ENCODE measurements around the gene ERV3-1. TPM values are rescaled to one million over a fixed set of nuclear protein-coding genes. Genes with fewer than 3 reads are reported as not detected.
"Not testable (repeated sequence)": the region's sequence is repeated elsewhere in the genome, so short reads cannot be mapped to it uniquely, and the experiment has no call there.

Gene ERV3-1
- total and polyA plus RNA-seq, 2 donors (not counting 1 experiment from before 2014, with no cell fraction given), result 13.7 to 30.7 TPM

DNA sequence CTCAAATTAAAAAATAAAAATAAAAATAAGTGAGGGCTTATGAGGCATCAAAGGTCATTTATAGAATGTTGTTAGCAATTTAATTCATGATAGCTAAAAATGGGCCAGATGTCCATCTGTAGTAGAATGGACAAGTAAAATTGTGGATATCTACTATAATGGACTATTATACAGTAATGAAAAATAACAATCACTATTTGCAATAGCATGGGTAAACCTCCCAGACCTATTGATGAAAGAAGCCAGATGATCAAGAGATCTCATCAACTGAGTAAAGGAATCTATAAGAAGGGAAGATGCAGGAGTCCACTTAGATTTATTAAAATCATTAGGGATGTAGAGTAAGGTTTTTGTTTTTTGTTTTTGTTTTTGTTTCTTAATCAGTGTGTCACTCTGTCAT is 29.0 kb upstream of the ERV3-1 start:
- H3K9me3 ChIP-seq (ENCODE audit: control extremely low read depth in 1 of 3, control insufficient read depth in 2 of 3, insufficient read depth in 1 of 3, low read length in 2 of 3); H3K9ac ChIP-seq (ENCODE audit: low read length); DNase-seq; H3K27ac ChIP-seq (ENCODE audit: low read length in 2 of 2); H3K4me2 ChIP-seq (replicated peaks; ENCODE audit: low read depth, low read length, poor library complexity, severe bottlenecking); H3K4me1 Mint-ChIP-seq; H4K20me1 ChIP-seq (ENCODE audit: control insufficient read depth, insufficient read depth, low read length, poor library complexity, severe bottlenecking); CTCF ChIA-PET; H3K4me3 ChIP-seq (ENCODE audit: control extremely low read depth in 1 of 5, extremely low read depth in 1 of 5, insufficient read depth in 1 of 5, low read depth in 2 of 5, low read length in 4 of 5); POLR2A ChIA-PET; H3K27me3 ChIP-seq (replicated peaks in 1 of 4; ENCODE audit: control extremely low read depth in 1 of 4, control insufficient read depth in 3 of 4, insufficient read depth in 4 of 4, low read length in 3 of 4); H3K36me3 ChIP-seq (replicated peaks in 1 of 2; ENCODE audit: control extremely low read depth in 1 of 2, control insufficient read depth in 1 of 2, extremely low read depth in 1 of 2, insufficient read depth in 2 of 2, low read length in 1 of 2); H3K4me3 Mint-ChIP-seq; H2AFZ ChIP-seq (ENCODE audit: insufficient read depth, low read depth, low read length, poor library complexity, severe bottlenecking); ATAC-seq (ENCODE audit: low read depth); H3K27me3 Mint-ChIP-seq; H3K27ac Mint-ChIP-seq; H3K9me3 Mint-ChIP-seq (ENCODE audit: insufficient read depth): not testable (repeated sequence)
- Histone ChIP-seq H3K4me1 (ENCODE audit: control insufficient read depth in 2 of 2, insufficient read depth in 2 of 2, low read length in 2 of 2) (peaks cover 9 to 12% of the 10 kb centered on the region in 2 donors), H3K79me2 (ENCODE audit: control insufficient read depth, insufficient read depth, low read length) (peaks cover 14% of the 10 kb centered on the region)
- intact Hi-C loops (cut with micrococcal nuclease), result loop anchor here (5.0 kb wide), 1 partner anchor 368 kb away; the partner anchor contains the start of gene ZNF107

DNA sequence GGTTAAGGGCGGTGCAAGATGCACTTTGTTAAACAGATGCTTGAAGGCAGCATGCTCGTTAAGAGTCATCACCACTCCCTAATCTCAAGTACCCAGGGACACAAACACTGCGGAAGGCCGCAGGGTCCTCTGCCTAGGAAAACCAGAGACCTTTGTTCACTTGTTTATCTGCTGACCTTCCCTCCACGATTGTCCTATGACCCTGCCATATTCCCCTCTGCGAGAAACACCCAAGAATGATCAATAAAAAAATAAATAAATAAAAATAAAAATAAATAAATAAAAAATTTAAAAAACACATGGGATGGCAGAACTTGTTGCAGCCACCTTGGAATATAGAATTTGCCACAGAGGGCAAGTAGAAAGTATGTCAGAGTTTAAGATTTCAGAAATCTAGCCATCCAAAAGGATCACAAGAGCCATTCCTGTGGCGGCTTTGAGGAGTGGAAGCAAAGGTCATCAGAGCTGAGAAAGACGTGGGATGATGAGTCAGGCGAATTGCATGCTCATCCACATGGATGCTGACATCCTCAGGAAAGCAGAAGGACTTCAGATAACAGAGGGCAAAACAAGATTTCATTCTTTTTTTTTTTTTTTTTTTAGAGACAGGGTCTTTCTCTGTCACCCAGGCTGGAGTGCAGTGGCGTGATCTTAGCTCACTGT is 27.8 kb upstream of the ERV3-1 start:
- H3K27me3 Mint-ChIP-seq; H3K79me2 ChIP-seq (ENCODE audit: control insufficient read depth, insufficient read depth, low read length); H3K9me3 Mint-ChIP-seq (ENCODE audit: insufficient read depth); H4K20me1 ChIP-seq (ENCODE audit: control insufficient read depth, insufficient read depth, low read length, poor library complexity, severe bottlenecking); H2AFZ ChIP-seq (ENCODE audit: insufficient read depth, low read depth, low read length, poor library complexity, severe bottlenecking); H3K4me3 ChIP-seq (ENCODE audit: control extremely low read depth in 1 of 5, extremely low read depth in 1 of 5, insufficient read depth in 1 of 5, low read depth in 2 of 5, low read length in 4 of 5); H3K27ac ChIP-seq (ENCODE audit: low read length in 2 of 2); ATAC-seq (ENCODE audit: low read depth); H3K4me1 Mint-ChIP-seq; H3K4me3 Mint-ChIP-seq; H3K4me2 ChIP-seq (replicated peaks; ENCODE audit: low read depth, low read length, poor library complexity, severe bottlenecking); H3K4me1 ChIP-seq (ENCODE audit: control insufficient read depth in 2 of 2, insufficient read depth in 2 of 2, low read length in 2 of 2); H3K9me3 ChIP-seq (ENCODE audit: control extremely low read depth in 1 of 3, control insufficient read depth in 2 of 3, insufficient read depth in 1 of 3, low read length in 2 of 3); DNase-seq; POLR2A ChIA-PET; H3K9ac ChIP-seq (ENCODE audit: low read length); H3K27ac Mint-ChIP-seq; intact Hi-C loops (cut with micrococcal nuclease); H3K36me3 ChIP-seq (replicated peaks in 1 of 2; ENCODE audit: control extremely low read depth in 1 of 2, control insufficient read depth in 1 of 2, extremely low read depth in 1 of 2, insufficient read depth in 2 of 2, low read length in 1 of 2); H3K27me3 ChIP-seq (replicated peaks in 1 of 4; ENCODE audit: control extremely low read depth in 1 of 4, control insufficient read depth in 3 of 4, insufficient read depth in 4 of 4, low read length in 3 of 4); CTCF ChIA-PET: not testable (repeated sequence)
- WGBS (ENCODE audit: insufficient coverage), result 100% methylated on average over 1 of the region's 10 CpGs

DNA sequence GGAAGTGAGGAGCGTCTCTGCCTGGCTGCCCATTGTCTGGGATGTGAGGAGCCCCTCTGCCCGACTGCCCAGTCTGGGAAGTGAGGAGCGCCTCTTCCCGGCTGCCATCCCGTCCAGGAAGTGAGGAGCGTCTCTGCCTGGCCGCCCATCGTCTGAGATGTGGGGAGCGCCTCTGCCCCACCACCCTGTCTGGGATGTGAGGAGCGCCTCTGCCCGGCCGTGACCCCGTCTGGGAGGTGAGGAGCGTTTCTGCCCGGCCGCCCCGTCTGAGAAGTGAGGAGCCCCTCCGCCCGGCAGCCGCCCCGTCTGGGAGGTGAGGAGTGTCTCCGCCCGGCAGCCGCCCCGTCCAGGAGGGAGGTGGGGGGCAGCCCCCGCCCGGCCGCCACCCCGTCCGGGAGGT is 26.9 kb upstream of the ERV3-1 start:
- H3K27me3 Mint-ChIP-seq; DNase-seq; ATAC-seq (ENCODE audit: low read depth); H3K9ac ChIP-seq (ENCODE audit: low read length); H2AFZ ChIP-seq (ENCODE audit: insufficient read depth, low read depth, low read length, poor library complexity, severe bottlenecking); POLR2A ChIA-PET; intact Hi-C loops (cut with micrococcal nuclease); H3K4me1 ChIP-seq (ENCODE audit: control insufficient read depth in 2 of 2, insufficient read depth in 2 of 2, low read length in 2 of 2); H3K79me2 ChIP-seq (ENCODE audit: control insufficient read depth, insufficient read depth, low read length); H3K27ac ChIP-seq (ENCODE audit: low read length in 2 of 2); H3K4me3 ChIP-seq (ENCODE audit: control extremely low read depth in 1 of 5, extremely low read depth in 1 of 5, insufficient read depth in 1 of 5, low read depth in 2 of 5, low read length in 4 of 5); H3K9me3 Mint-ChIP-seq (ENCODE audit: insufficient read depth); H3K27ac Mint-ChIP-seq; H3K27me3 ChIP-seq (replicated peaks in 1 of 4; ENCODE audit: control extremely low read depth in 1 of 4, control insufficient read depth in 3 of 4, insufficient read depth in 4 of 4, low read length in 3 of 4); H3K4me2 ChIP-seq (replicated peaks; ENCODE audit: low read depth, low read length, poor library complexity, severe bottlenecking); H3K4me1 Mint-ChIP-seq; CTCF ChIA-PET; H3K9me3 ChIP-seq (ENCODE audit: control extremely low read depth in 1 of 3, control insufficient read depth in 2 of 3, insufficient read depth in 1 of 3, low read length in 2 of 3); H3K4me3 Mint-ChIP-seq; H3K36me3 ChIP-seq (replicated peaks in 1 of 2; ENCODE audit: control extremely low read depth in 1 of 2, control insufficient read depth in 1 of 2, extremely low read depth in 1 of 2, insufficient read depth in 2 of 2, low read length in 1 of 2); H4K20me1 ChIP-seq (ENCODE audit: control insufficient read depth, insufficient read depth, low read length, poor library complexity, severe bottlenecking): not testable (repeated sequence)
- 92% methylated on average over 10 of the region's 30 CpGs for WGBS (ENCODE audit: insufficient coverage)

DNA sequence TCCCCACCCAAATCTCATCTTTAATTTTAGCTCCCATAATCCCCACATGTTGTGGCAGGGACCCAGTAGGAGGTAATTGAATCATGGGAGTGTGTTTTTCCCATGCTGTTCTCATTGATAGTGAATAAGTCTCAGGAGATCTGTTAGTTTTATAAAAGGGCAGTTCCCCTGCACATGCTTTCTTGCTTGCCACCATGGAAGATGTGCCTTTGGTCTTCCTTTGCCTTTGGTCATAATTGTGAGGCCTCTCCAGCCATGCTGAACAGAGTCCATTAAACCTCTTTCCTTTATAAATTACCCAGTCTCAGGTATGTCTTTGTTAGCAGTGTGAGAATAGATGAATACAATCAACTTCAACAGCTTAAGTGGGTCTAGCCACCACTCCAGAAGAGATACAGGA is 18.5 kb upstream of the ERV3-1 start:
- H3K4me2 ChIP-seq (replicated peaks; ENCODE audit: low read depth, low read length, poor library complexity, severe bottlenecking); intact Hi-C loops (cut with micrococcal nuclease); H3K9me3 ChIP-seq (ENCODE audit: control extremely low read depth in 1 of 3, control insufficient read depth in 2 of 3, insufficient read depth in 1 of 3, low read length in 2 of 3); H3K4me1 Mint-ChIP-seq; H4K20me1 ChIP-seq (ENCODE audit: control insufficient read depth, insufficient read depth, low read length, poor library complexity, severe bottlenecking); H3K9ac ChIP-seq (ENCODE audit: low read length); H2AFZ ChIP-seq (ENCODE audit: insufficient read depth, low read depth, low read length, poor library complexity, severe bottlenecking); H3K27me3 ChIP-seq (replicated peaks in 1 of 4; ENCODE audit: control extremely low read depth in 1 of 4, control insufficient read depth in 3 of 4, insufficient read depth in 4 of 4, low read length in 3 of 4); H3K4me3 ChIP-seq (ENCODE audit: control extremely low read depth in 1 of 5, extremely low read depth in 1 of 5, insufficient read depth in 1 of 5, low read depth in 2 of 5, low read length in 4 of 5); H3K4me3 Mint-ChIP-seq; H3K27ac Mint-ChIP-seq; DNase-seq; H3K4me1 ChIP-seq (ENCODE audit: control insufficient read depth in 2 of 2, insufficient read depth in 2 of 2, low read length in 2 of 2); H3K27ac ChIP-seq (ENCODE audit: low read length in 2 of 2); H3K79me2 ChIP-seq (ENCODE audit: control insufficient read depth, insufficient read depth, low read length); H3K9me3 Mint-ChIP-seq (ENCODE audit: insufficient read depth); H3K36me3 ChIP-seq (replicated peaks in 1 of 2; ENCODE audit: control extremely low read depth in 1 of 2, control insufficient read depth in 1 of 2, extremely low read depth in 1 of 2, insufficient read depth in 2 of 2, low read length in 1 of 2); POLR2A ChIA-PET; H3K27me3 Mint-ChIP-seq; ATAC-seq (ENCODE audit: low read depth); CTCF ChIA-PET: not testable (repeated sequence)
